C4-2B (cell line): ENCODE results near the gene CDH20.

Source experiments
- H3K27ac ChIP-seq: fragments of 450-650 bp; 2 replicates; pipeline ENCODE4 v1.5.1; 2017
- CTCF ChIP-seq: fragments of 450-650 bp; conservative IDR thresholded peaks from 2 replicates; pipeline ENCODE4 v1.5.1; 2017; ENCODE audit warnings: mild to moderate bottlenecking
- ZFX ChIP-seq: fragments of 450-650 bp; IDR thresholded peaks from 2 replicates; pipeline ENCODE4 v1.6.1; 2017

Gene CDH20

DNA sequence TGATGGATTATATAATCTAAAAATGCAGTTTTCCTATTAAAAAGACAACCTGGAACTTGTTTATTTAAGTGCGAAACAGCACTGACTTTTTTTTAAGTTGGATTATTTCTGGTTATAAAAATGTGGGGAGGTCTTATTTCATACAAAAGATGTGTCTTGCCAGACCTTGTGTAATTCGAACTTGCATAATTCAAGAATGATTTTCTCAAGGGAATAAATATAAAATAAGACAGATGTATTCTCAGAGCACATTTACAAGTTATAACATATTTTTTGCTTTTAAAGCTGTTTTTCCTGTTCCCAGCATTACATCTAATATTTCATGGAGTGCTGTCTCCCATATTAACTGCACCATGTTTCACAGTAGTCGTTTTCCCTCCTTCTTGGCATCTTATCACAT, 263.1 kb downstream of the CDH20 start:
- TF ChIP-seq ZFX: no peak
- TF ChIP-seq CTCF: no peak
- H3K27ac ChIP-seq: no peak overlapping the region

GRCh38 chr18:61597316-61597715, 264.1 kb downstream of the CDH20 start:
- peak overlapping the region; percentile 13; the same call in 1 of the 2 replicates for H3K27ac ChIP-seq
- no peak for TF ChIP-seq ZFX

DNA sequence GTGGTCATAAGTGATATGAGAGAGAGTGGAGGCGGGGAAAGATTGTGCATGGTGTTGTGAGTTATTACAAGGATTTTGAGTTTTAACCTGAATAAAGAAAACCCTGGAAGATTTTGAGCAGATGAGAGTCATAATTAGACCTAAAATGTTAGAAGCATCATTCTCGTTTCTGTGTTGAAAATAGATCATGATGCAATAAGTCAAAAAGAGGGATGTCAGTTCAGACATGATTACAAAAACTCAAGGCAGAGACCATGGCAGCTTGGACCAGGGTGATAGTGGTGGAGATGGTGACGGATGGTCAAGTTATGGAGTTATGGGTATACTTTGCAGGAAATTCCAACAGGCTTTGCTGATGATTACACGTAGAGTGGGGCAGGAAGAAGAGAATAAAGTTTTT, 267.2 kb downstream of the CDH20 start:
- TF ChIP-seq CTCF: no peak
- TF ChIP-seq ZFX: no peak
- no peak overlapping the region for H3K27ac ChIP-seq

DNA sequence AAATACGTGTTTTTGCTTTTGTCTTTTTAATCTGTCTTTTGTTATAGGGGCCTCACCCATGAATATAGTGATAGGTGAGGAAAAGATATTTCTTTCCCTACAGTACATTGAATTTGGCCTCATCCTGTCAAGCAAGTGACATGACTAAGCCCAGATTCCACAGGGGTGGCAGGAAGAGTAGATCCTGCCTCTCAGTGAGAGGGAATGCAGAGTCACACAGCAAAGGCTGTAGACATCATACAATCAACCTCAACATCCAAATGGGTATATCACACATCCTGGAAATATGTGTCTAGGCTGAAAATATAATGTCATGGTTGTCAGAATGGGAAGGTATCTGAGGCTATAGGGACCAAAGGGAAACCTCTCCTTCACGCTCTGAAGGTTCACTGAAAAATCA, 269.6 kb downstream of the CDH20 start:
- no peak overlapping the region for H3K27ac ChIP-seq
- TF ChIP-seq CTCF (no peak), ZFX (no peak)
